ENCODE results near the gene ITGAX.
A peak's percentile ranks its signal among the peaks of the same experiment; 100 is the strongest.

The ITGAX gene

GRCh38 chr16:31373235-31373634 lies 18.3 kb downstream of the ITGAX start:
- TF ChIP-seq, protein P1, sequence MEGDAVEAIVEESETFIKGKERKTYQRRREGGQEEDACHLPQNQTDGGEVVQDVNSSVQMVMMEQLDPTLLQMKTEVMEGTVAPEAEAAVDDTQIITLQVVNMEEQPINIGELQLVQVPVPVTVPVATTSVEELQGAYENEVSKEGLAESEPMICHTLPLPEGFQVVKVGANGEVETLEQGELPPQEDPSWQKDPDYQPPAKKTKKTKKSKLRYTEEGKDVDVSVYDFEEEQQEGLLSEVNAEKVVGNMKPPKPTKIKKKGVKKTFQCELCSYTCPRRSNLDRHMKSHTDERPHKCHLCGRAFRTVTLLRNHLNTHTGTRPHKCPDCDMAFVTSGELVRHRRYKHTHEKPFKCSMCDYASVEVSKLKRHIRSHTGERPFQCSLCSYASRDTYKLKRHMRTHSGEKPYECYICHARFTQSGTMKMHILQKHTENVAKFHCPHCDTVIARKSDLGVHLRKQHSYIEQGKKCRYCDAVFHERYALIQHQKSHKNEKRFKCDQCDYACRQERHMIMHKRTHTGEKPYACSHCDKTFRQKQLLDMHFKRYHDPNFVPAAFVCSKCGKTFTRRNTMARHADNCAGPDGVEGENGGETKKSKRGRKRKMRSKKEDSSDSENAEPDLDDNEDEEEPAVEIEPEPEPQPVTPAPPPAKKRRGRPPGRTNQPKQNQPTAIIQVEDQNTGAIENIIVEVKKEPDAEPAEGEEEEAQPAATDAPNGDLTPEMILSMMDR (IDR thresholded peaks at IDR 0.05; ENCODE audit: control insufficient read depth, insufficient read depth, low read depth, low read length, missing control alignments), result no peak
- H3K4me3 ChIP-seq (ENCODE audit: control insufficient read depth, low read depth, low read length), result no peak overlapping the region
- DNase-seq (ENCODE audit: low read depth), result no peak

- TF ChIP-seq, protein P1 (IDR thresholded peaks at IDR 0.05; ENCODE audit: control insufficient read depth, insufficient read depth, low read depth, low read length, missing control alignments), result no peak
- no peak for DNase-seq (ENCODE audit: low read depth)
- H3K4me3 ChIP-seq (ENCODE audit: control insufficient read depth, low read depth, low read length), result no peak overlapping the region
Observed at GRCh38 chr16:31375231-31375630, 20.3 kb downstream of the ITGAX start.

DNA sequence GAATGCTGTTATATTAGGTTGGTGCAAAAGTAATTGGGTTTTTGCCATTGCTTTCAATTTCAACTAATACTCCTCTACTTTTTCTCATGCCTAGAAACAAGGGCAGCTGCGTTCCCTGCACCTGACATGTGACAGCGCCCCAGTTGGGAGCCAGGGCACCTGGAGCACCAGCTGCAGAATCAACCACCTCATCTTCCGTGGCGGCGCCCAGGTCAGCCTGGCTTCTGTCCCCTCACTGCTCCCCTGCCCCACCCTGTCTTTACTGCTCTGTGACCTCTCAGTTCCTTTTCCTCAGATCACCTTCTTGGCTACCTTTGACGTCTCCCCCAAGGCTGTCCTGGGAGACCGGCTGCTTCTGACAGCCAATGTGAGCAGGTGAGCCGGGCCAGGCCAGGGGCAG lies 21.7 kb downstream of the ITGAX start:
- DNase-seq (ENCODE audit: low read depth), result no peak
- TF ChIP-seq, protein P1 (IDR thresholded peaks at IDR 0.05; ENCODE audit: control insufficient read depth, insufficient read depth, low read depth, low read length, missing control alignments), result no peak

GRCh38 chr16:31377210-31377903 lies 22.4 kb downstream of the ITGAX start:
- H3K4me3 ChIP-seq (ENCODE audit: control insufficient read depth, low read depth, low read length), result no peak overlapping the region
- TF ChIP-seq, protein P1 (IDR thresholded peaks at IDR 0.05; ENCODE audit: control insufficient read depth, insufficient read depth, low read depth, low read length, missing control alignments), result no peak
- no peak for DNase-seq (ENCODE audit: low read depth)

More for the DNA sequence above, 21.7 kb downstream of the ITGAX start:
- no peak overlapping the region for H3K4me3 ChIP-seq (ENCODE audit: control insufficient read depth, low read depth, low read length)

GRCh38 chr16:31380201-31380600 lies 25.2 kb downstream of the ITGAX start:
- no peak overlapping the region for H3K4me3 ChIP-seq (ENCODE audit: control insufficient read depth, low read depth, low read length)
- TF ChIP-seq, protein P1 (IDR thresholded peaks at IDR 0.05; ENCODE audit: control insufficient read depth, insufficient read depth, low read depth, low read length, missing control alignments), result no peak
- DNase-seq (ENCODE audit: low read depth), result no peak

GRCh38 chr16:31382485-31383161 lies 27.6 kb downstream of the ITGAX start:
- H3K4me3 ChIP-seq (ENCODE audit: control insufficient read depth, low read depth, low read length), result no peak overlapping the region
- DNase-seq (ENCODE audit: low read depth), result peak; percentile 5
- TF ChIP-seq, protein P1 (IDR thresholded peaks at IDR 0.05; ENCODE audit: control insufficient read depth, insufficient read depth, low read depth, low read length, missing control alignments), result peak; percentile 79
